Stimulated activated CD8-positive, alpha-beta memory T cell treated with anti-CD3 and anti-CD28 coated beads, Interleukin-7, amount 100 ng/mL, for 4 hours (primary cell): ENCODE results near the gene EXOC2.
"Not testable (repeated sequence)": the region's sequence is repeated elsewhere in the genome, so short reads cannot be mapped to it uniquely, and the experiment has no call there.

Experiments
- DNase-seq, 2 donors: peaks; one replicate each; pipeline ENCODE4 v3.0.0-alpha.2; 2020; ENCODE audit warnings: low read depth in 2 of 2

The EXOC2 gene

GRCh38 chr6:680251-680650, 12.7 kb downstream of the EXOC2 start:
- no peak for DNase-seq

- DNase-seq = no peak
Measured at GRCh38 chr6:679282-679681, 13.7 kb downstream of the EXOC2 start.

- DNase-seq = no peak
Measured at GRCh38 chr6:678520-678919, 14.4 kb downstream of the EXOC2 start.

GRCh38 chr6:677919-678318, 15.0 kb downstream of the EXOC2 start:
- DNase-seq = no peak

GRCh38 chr6:674956-675355, 18.0 kb downstream of the EXOC2 start:
- DNase-seq = no peak

- DNase-seq = no peak
Measured at GRCh38 chr6:674406-674805, 18.5 kb downstream of the EXOC2 start.

GRCh38 chr6:667253-667927, 25.5 kb downstream of the EXOC2 start:
- DNase-seq = no peak

- DNase-seq = no peak
Measured at GRCh38 chr6:665403-666267, 27.3 kb downstream of the EXOC2 start.

GRCh38 chr6:663788-664187, 29.2 kb downstream of the EXOC2 start:
- DNase-seq = not testable (repeated sequence)

GRCh38 chr6:659716-660581, 33.0 kb downstream of the EXOC2 start:
- no peak for DNase-seq

GRCh38 chr6:658244-658643, 34.7 kb downstream of the EXOC2 start:
- DNase-seq = no peak

GRCh38 chr6:657743-658142, 35.2 kb downstream of the EXOC2 start:
- no peak for DNase-seq

GRCh38 chr6:656460-657252, 36.3 kb downstream of the EXOC2 start, which contains the start of gene HUS1B:
TSS of gene HUS1B (minus strand) at chr6:657100. CDS start at chr6:656944, 156 bp downstream.
- no peak for DNase-seq

GRCh38 chr6:654136-654535, 38.8 kb downstream of the EXOC2 start:
- DNase-seq = no peak

GRCh38 chr6:652865-653264, 40.1 kb downstream of the EXOC2 start:
- DNase-seq = no peak

GRCh38 chr6:650098-650497, 42.8 kb downstream of the EXOC2 start:
- DNase-seq = no peak

- no peak for DNase-seq
Measured at GRCh38 chr6:642805-643204, 50.1 kb downstream of the EXOC2 start.

GRCh38 chr6:641225-641985, 51.5 kb downstream of the EXOC2 start:
- DNase-seq = no peak

- no peak for DNase-seq
Measured at GRCh38 chr6:636488-636887, 56.5 kb downstream of the EXOC2 start.

GRCh38 chr6:635233-635632, 57.7 kb downstream of the EXOC2 start:
- no peak for DNase-seq

GRCh38 chr6:633611-634010, 59.3 kb downstream of the EXOC2 start:
- DNase-seq = no peak
